GM12865 (cell line): Measurements from ENCODE around the gene VASH1.

ENCODE experiments used
- DNase-seq: peaks from one replicate; pipeline ENCODE4 v3.0.0; 2010; ENCODE audit warnings: low read depth
- H3K4me3 ChIP-seq: 2 replicates; pipeline ENCODE4 v1.5.1; 2011; ENCODE audit warnings: mild to moderate bottlenecking, low read depth, low read length, control low read depth
- TF ChIP-seq, protein P1 (sequence below): IDR thresholded peaks from 2 replicates; pipeline ENCODE4 v1.5.1; 2011; ENCODE audit warnings: low read length, control low read depth, low read depth, inconsistent platforms; ENCODE audit not compliant: insufficient read depth; ENCODE audit errors: missing control alignments

VASH1 gene

DNA sequence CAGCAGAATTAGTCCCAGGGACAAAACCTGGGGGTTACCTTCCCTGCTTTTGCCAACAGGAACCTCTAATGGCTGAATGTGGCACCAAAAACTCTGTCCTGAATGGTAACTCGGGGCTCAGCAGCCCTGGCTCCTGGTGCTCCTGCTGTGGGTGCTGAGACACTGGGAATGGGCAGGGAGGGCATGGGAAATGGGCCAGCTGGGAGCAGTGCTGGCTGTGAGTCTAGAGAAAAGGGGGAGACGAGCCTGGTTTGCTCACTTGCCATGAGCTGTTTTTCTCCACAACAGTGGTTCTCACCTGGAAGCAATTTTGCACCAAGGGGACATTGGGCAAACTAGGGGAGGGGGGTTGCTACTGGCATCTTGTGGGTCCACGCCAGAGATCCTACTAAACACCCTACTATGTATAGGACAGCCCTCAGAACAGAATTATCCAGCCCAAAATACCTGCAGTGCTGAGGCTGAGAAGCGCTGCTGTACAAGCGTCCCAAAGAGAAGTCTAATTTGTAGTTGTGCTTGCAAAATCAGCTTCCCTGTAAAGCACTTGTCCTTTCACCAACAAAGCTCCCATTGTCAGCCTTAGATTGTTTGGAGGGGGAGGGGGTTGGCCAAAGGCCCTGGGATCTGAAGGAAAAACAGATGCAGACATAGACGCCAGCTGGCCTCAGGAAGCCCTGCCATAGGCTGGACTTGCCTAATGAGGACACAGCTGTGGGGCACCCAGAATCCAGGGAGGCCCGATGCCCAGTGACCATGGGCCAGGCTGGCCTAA is 68.6 kb downstream of the VASH1 start:
- DNase-seq = no peak

DNA sequence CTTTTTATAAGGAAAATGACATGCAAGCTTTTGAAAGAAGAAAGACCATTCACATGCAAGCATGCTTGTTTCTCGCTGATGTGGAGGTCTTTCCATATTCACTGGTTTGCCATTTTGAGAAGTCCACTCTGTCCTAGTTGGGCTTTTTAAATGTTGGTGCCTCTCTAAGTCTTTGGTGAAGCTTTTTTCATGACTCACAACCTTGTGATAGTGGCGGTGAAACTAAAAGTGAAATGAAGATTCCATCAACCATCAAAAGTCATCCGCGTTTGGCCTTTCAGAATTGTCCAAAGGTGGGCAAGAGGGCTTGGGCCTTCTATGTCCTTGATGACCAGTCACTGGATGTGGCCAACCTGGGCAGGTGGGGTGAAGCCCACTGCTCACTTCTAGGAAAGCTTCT is 69.3 kb downstream of the VASH1 start:
- no peak overlapping the region for H3K4me3 ChIP-seq
- no peak for DNase-seq
- TF ChIP-seq, protein P1, sequence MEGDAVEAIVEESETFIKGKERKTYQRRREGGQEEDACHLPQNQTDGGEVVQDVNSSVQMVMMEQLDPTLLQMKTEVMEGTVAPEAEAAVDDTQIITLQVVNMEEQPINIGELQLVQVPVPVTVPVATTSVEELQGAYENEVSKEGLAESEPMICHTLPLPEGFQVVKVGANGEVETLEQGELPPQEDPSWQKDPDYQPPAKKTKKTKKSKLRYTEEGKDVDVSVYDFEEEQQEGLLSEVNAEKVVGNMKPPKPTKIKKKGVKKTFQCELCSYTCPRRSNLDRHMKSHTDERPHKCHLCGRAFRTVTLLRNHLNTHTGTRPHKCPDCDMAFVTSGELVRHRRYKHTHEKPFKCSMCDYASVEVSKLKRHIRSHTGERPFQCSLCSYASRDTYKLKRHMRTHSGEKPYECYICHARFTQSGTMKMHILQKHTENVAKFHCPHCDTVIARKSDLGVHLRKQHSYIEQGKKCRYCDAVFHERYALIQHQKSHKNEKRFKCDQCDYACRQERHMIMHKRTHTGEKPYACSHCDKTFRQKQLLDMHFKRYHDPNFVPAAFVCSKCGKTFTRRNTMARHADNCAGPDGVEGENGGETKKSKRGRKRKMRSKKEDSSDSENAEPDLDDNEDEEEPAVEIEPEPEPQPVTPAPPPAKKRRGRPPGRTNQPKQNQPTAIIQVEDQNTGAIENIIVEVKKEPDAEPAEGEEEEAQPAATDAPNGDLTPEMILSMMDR = no peak

More for the DNA sequence above, 68.6 kb downstream of the VASH1 start:
- TF ChIP-seq, protein P1 = no peak
- no peak overlapping the region for H3K4me3 ChIP-seq

DNA sequence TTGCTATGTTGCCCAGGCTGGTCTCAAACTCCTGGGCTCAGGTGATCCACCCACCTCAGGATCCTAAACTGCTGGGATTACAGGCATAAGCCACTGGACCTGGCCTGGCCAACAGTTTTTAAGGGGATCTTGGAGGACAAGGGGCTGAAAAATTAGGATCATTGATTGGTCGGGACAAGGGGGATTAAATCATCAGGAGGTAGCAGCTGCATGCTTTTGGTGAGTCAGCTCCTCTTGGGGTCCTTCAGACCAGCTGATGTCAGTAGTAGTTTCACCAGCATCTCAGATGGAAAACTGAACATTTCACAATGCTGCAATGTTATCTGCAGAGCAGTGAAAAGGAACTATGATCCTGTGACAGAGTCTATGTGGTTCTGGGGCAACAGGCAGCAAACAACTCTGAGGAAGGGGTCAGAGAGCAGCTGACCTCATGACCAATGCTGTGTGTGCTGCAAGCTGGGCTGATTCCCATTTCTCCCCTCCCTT is 71.3 kb downstream of the VASH1 start:
- H3K4me3 ChIP-seq = no peak overlapping the region
- TF ChIP-seq, protein P1 = no peak
- DNase-seq = no peak
